GM10266 (cell line): ENCODE data around the gene BAHCC1.

Experiments used
- DNase-seq: peaks from one replicate; pipeline ENCODE4 v3.0.0; 2012; ENCODE audit errors: extremely low spot score
- CTCF ChIP-seq: IDR thresholded peaks from 2 replicates; pipeline ENCODE4 v1.5.1; 2012; ENCODE audit warnings: mild to moderate bottlenecking, low read depth; ENCODE audit not compliant: control insufficient read depth, insufficient read depth; ENCODE audit errors: missing control alignments

BAHCC1 gene

DNA sequence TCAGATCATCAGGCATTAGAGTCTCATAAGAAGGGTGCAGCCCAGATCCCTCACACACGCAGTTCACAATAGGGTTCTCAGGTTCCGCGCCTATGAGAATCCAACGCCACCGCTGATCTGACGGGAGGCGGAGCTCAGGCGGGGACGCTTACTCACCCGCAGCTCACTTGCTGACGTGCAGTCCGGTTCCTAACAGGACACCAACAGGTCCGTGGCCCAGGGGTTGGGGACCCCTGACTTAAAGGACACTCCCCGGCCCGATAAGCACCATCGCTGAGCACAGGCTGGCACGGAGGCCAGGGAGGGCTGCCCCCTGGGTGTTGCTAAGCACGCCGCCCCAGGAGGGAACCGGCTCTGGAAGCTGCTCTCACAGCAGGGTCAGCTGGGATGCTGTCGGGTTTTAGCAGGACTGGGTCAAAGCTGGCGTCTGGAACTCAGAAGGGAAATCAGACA, 30.1 kb upstream of the BAHCC1 start:
- no peak for DNase-seq
- TF ChIP-seq CTCF = no peak

- DNase-seq = no peak
- no peak for TF ChIP-seq CTCF
Measured at GRCh38 chr17:81365601-81366585, 29.4 kb upstream of the BAHCC1 start.

GRCh38 chr17:81366648-81367047, 28.6 kb upstream of the BAHCC1 start:
- no peak for DNase-seq
- TF ChIP-seq CTCF = no peak

DNA sequence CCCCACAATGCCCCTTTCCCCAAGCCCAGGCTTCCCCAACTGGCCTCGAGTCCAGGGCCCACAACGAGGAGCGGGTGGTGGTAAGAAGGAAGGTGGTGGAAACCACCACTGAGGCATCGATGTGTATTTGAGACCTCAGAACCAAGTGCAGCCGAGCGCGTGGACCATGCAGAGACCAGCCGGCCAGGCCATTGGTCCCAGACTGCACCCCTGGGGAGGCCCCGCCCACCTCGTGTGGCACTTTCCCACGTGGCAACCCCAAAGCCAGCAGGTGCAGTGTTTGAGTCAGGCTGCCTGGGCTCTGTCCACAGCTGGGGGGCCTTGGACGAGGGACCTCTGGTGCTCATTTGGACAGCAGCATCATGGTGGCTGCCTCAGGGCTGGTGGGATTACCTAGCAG, 28.1 kb upstream of the BAHCC1 start:
- no peak for DNase-seq
- no peak for TF ChIP-seq CTCF

DNA sequence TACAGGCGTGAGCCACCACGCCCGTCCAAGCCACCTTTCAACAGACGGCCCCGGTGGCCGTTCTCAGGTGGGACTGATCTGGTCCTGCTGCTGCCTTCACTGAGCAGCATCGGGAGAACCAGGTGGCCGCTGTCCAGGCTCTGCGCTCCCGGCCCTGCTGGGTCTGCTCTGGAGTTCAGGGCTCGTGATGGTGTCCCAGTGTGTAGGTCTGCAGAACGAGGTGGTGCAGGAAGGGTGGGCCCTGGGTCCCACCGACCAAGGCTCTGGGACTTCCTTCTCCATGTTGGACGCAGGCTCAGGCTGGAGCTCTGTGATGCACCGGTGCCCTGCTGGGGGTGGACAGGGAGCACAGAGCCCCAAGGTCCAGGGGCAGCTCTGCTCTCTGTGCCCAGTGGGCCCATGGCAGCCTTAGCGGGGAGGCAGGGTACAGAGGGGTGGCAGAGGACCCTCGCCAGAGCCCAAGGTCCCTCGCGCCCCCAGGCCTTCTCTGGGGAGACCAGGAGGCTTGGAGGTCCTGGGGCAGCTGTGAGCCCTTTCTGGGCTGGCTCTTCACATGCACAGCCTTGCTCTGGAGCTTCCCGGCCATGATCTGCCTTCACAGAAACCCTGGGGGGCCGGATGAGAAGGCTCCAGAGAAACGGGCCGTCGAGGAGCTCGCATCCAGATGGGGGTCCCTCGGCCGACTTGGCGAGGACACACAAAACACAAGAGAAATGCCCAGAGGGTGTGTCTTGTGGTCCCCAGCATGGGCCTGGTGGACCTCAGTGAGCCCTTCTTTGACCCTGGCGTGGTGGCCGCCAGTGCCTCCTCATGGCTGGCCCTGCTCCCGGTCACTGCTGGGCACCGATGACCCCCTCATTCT, 26.9 kb upstream of the BAHCC1 start:
- TF ChIP-seq CTCF = no peak
- no peak for DNase-seq

GRCh38 chr17:81370294-81370693, 25.0 kb upstream of the BAHCC1 start:
- DNase-seq = no peak
- TF ChIP-seq CTCF = no peak
